DMS53 treated with DMSO at 0.1 percent for 48 hours (cell line): ENCODE results near the gene FLT3LG.

Experiments used
- DNase-seq: peaks from one replicate; lab custom pipeline; 2025; ENCODE audit not compliant: unreplicated experiment; lab: John Stamatoyannopoulos, UW

Gene FLT3LG

DNA sequence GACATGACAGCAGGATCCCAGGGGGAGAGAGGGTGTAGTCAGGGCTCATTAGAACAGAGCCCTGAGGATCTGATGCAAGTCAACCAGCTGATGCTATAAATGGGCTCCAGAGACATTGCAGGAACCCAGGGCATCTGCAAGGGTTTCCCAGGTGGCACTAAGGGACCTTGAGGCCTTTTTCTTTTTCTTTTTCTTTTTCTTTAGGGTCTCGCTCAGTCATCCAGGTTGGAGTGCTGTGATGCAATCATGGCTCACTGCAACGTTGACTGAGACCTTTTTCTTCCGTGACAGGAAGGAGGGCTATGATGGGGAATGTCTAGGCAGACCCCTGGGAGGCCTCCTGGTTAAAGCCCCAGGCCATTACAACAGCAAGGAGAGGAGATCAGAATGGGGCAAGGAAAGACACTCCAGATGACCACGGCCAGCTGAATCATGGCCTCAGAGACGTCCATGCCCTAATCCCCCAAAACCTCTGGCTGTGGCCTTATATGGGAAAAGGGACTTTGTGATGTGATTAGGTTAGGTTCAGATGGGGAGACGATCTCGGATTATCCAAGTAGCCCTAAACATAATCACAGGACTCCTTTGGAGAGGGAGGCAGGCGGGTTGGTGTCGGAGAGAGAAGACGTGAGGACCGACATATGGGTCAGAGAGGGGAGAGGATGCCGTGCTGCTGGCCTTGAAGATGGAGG, 33.9 kb downstream of the FLT3LG start:
- DNase-seq, result no peak

DNA sequence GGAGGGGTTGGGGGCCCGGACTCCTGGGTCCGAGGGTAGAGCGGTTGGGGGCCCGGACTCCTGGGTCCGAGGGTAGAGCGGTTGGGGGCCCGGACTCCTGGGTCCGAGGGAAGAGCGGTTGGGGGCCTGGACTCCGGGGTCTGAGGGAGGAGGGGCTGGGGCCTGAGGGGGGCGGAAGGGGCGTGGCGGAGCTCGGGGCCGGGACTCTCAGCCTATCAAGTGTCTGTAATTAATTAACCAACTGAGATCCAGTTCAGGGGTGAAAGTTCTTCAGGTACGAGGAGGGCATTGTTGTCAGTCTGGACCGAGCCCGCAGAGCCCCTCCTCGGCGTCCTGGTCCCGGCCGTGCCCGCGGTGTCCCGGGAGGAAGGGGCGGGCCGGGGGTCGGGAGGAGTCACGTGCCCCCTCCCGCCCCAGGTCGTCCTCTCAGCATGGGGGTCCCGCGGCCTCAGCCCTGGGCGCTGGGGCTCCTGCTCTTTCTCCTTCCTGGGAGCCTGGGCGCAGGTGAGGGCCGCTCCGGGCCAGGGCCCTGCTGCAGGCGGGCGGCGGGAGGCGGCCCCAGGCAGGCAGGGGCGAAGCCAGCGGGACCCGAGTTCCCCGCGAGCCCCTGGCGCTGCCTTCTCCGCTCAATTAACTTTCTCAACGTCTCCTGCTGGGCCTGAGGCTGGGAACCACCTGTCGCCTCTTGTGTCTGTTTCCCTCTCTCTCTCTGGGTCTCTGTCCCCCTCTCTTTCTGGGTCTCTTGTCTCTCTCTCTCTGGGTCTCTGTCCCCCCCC, 39.1 kb downstream of the FLT3LG start:
- peak; percentile 13 for DNase-seq

DNA sequence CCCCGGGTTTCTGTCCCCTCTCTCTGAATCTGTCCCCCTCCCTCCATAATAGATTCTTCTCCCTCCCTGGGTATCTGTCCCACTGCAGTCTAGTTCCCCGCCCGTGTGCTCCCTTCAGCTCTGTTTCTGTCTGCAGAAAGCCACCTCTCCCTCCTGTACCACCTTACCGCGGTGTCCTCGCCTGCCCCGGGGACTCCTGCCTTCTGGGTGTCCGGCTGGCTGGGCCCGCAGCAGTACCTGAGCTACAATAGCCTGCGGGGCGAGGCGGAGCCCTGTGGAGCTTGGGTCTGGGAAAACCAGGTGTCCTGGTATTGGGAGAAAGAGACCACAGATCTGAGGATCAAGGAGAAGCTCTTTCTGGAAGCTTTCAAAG, 39.7 kb downstream of the FLT3LG start:
- no peak for DNase-seq

DNA sequence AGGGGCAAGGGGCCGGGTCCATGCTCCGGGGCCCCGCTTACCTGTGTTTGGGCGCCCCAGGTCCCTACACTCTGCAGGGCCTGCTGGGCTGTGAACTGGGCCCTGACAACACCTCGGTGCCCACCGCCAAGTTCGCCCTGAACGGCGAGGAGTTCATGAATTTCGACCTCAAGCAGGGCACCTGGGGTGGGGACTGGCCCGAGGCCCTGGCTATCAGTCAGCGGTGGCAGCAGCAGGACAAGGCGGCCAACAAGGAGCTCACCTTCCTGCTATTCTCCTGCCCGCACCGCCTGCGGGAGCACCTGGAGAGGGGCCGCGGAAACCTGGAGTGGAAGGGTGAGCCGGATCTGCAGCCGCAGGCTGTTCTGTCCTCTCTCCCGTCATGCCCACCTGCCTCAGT, 40.1 kb downstream of the FLT3LG start:
- DNase-seq, result no peak

DNA sequence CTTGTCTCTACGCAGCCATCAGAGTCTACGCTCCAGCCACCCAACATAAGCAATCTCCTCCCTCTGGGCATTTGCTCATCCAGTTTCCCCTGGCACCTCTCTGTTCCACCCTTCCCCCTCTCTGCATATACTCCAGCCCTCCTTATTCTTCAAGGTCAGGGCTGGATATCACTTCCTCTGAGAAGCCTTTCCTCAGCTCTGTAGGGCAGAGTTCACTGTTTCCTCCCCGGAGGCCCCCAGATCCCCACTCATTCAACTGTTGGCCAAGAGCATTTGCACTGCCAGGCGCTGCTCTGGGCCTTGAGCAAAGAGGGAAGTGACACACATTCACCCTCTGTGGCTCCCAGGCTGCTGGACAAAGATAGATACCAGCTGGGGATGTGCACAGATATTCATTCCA, 41.8 kb downstream of the FLT3LG start:
- DNase-seq, result no peak

- no peak for DNase-seq
Measured at GRCh38 chr19:49518033-49518432, 44.0 kb downstream of the FLT3LG start.

GRCh38 chr19:49520705-49521319, 46.8 kb downstream of the FLT3LG start:
- no peak for DNase-seq

GRCh38 chr19:49524812-49525455, 50.9 kb downstream of the FLT3LG start:
- DNase-seq, result no peak

- DNase-seq, result no peak
Measured at GRCh38 chr19:49528211-49528771, 54.3 kb downstream of the FLT3LG start.

- no peak for DNase-seq
Measured at GRCh38 chr19:49530708-49531107, 56.7 kb downstream of the FLT3LG start.

GRCh38 chr19:49533551-49534488, 59.8 kb downstream of the FLT3LG start:
- DNase-seq, result peak; percentile 29

DNA sequence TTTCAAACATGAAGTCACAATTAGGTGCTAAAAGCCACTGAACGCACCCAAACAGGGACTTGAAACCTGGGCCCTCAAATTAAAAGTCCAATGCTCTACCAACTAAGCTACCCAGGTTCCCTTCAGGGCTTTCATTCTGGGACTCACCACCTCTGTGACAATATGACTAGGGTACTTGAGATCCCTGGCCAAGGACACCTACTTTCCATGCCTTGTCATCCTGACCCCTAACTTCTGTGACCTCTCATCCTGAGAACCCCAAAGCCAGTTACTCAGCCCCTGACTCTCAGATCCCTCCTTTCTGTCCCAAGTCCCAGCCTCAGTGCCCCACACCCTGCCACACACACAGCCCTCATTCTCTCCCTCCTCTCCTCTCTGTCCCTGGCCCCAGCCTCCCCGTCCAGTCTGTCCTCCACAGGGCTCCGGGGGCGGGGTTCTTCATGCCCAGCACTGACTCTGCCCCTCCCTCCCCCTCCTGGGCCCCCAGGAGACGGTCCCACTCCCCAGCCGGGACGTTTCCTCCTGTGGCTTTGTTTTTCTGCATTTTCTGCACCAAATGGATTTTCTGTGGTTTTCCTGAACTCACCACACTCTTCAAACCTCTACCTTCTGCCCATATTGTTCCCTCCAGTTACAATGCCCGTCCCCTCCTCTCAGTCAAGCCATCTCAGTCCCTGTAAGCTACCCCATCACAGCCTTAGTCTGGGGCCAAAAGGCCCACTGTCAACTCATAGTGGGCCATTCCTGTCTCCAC, 60.8 kb downstream of the FLT3LG start:
- no peak for DNase-seq
